ENCODE measurements around the gene ATM. TPM values are rescaled to one million over a fixed set of nuclear protein-coding genes. Genes with fewer than 3 reads are reported as not detected.
"Not testable (repeated sequence)": the region's sequence is repeated elsewhere in the genome, so short reads cannot be mapped to it uniquely, and the experiment has no call there.

Gene ATM
- total RNA-seq, 4 donors from 2014 or later: 107 to 120 (median 109) TPM

- Histone ChIP-seq H3K36me3 (peaks cover 0 to 65% (median 1%) of the 10 kb centered on the region in 3 donors), H3K27me3 (no peaks in the 10 kb centered on the region), H3K4me1 (peaks cover 0 to 10% (median 0%) of the 10 kb centered on the region in 4 donors), H3K9me3 (peaks cover 0 to 16% (median 0%) of the 10 kb centered on the region in 4 donors), H3K4me3 (no peak overlapping the region), H3K27ac (no peak overlapping the region)
- WGBS, 2 donors: 81 to 82% methylated on average over 4 of the region's 4 CpGs
- no peak for DNase-seq (ENCODE audit: low spot score in 2 of 2)
- TF ChIP-seq EP300 (IDR thresholded peaks at IDR 0.05) (no peak), POLR2A (IDR thresholded peaks at IDR 0.05) (no peak)
- TF ChIP-seq, protein P1, sequence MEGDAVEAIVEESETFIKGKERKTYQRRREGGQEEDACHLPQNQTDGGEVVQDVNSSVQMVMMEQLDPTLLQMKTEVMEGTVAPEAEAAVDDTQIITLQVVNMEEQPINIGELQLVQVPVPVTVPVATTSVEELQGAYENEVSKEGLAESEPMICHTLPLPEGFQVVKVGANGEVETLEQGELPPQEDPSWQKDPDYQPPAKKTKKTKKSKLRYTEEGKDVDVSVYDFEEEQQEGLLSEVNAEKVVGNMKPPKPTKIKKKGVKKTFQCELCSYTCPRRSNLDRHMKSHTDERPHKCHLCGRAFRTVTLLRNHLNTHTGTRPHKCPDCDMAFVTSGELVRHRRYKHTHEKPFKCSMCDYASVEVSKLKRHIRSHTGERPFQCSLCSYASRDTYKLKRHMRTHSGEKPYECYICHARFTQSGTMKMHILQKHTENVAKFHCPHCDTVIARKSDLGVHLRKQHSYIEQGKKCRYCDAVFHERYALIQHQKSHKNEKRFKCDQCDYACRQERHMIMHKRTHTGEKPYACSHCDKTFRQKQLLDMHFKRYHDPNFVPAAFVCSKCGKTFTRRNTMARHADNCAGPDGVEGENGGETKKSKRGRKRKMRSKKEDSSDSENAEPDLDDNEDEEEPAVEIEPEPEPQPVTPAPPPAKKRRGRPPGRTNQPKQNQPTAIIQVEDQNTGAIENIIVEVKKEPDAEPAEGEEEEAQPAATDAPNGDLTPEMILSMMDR (IDR thresholded peaks at IDR 0.05): no peak
Observed at GRCh38 chr11:108278954-108279353, 56.1 kb downstream of the ATM start.

GRCh38 chr11:108286370-108286769, 63.5 kb downstream of the ATM start:
- Histone ChIP-seq H3K4me3 (no peak overlapping the region), H3K4me1 (no peaks in the 10 kb centered on the region), H3K36me3 (peaks cover 0 to 71% (median 4%) of the 10 kb centered on the region in 3 donors), H3K27ac (no peak overlapping the region), H3K9me3 (no peaks in the 10 kb centered on the region), H3K27me3 (no peaks in the 10 kb centered on the region)
- DNase-seq (ENCODE audit: low spot score in 2 of 2): no peak
- TF ChIP-seq, protein P1 (IDR thresholded peaks at IDR 0.05): no peak
- TF ChIP-seq POLR2A (IDR thresholded peaks at IDR 0.05) (no peak), EP300 (IDR thresholded peaks at IDR 0.05) (no peak)
- 48 to 68% methylated on average over 1 of the region's 1 CpG for WGBS, 2 donors

DNA sequence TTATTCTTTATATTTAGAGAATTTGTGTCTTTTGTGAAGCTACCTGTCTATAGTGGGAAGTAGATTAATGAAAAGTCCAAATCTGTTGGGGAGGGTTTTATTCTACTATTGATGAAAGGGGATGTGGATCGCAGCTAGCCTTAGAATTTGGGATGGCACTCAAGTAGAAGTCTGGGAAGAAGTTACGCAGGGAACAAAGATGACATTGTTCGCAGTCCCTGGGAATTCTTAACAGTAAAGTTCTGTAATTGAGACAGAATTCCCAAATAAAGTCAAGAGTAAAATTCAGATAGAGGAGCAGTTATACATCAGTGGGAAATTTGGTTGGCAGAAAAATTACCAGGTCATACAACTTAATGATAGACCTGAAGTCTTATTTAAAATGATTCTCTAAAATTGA, 64.1 kb downstream of the ATM start:
- H3K9me3 ChIP-seq: no peaks in the 10 kb centered on the region
- 52 to 53% methylated on average over 3 of the region's 3 CpGs for WGBS, 2 donors
- no peak overlapping the region for H3K4me3 ChIP-seq
- peaks cover 0 to 72% (median 4%) of the 10 kb centered on the region in 3 donors for H3K36me3 ChIP-seq
- no peaks in the 10 kb centered on the region for H3K27me3 ChIP-seq
- no peak overlapping the region for H3K27ac ChIP-seq
- DNase-seq (ENCODE audit: low spot score in 2 of 2): no peak
- no peak for TF ChIP-seq EP300 (IDR thresholded peaks at IDR 0.05)
- TF ChIP-seq POLR2A (IDR thresholded peaks at IDR 0.05): no peak
- TF ChIP-seq, protein P1 (IDR thresholded peaks at IDR 0.05): no peak
- H3K4me1 ChIP-seq: no peaks in the 10 kb centered on the region

- H3K27me3 ChIP-seq; H3K4me3 ChIP-seq; DNase-seq (ENCODE audit: low spot score in 2 of 2); H3K9me3 ChIP-seq; H3K4me1 ChIP-seq; H3K27ac ChIP-seq: not testable (repeated sequence)
- H3K36me3 ChIP-seq: peaks cover 0 to 74% (median 4%) of the 10 kb centered on the region in 3 donors
Observed at GRCh38 chr11:108289066-108289465, 66.2 kb downstream of the ATM start.

DNA sequence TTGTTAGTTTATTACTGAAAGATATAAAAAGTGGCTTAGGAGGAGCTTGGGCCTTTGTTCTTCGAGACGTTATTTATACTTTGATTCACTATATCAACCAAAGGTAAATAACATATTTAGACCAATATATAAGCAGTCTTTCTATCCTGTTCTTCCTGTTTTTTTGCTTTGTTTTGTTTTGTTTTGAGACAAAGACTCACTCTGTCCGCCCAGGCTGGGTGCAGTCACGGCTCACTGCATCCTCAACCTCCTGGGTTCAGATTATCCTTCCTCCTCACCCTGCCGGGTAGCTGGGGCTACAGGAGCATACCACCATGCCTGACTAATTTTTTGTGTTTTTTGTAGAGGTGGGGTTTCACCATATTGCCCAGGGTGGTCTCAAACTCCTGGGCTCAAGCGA, 66.8 kb downstream of the ATM start:
- DNase-seq (ENCODE audit: low spot score in 2 of 2): no peak
- Histone ChIP-seq H3K27ac (no peak overlapping the region), H3K9me3 (no peaks in the 10 kb centered on the region), H3K4me3 (no peak overlapping the region), H3K4me1 (no peaks in the 10 kb centered on the region), H3K36me3 (peaks cover 0 to 74% (median 4%) of the 10 kb centered on the region in 3 donors), H3K27me3 (no peaks in the 10 kb centered on the region)
- WGBS, 2 donors: 79 to 84% methylated on average over 6 of the region's 6 CpGs
- TF ChIP-seq EP300 (IDR thresholded peaks at IDR 0.05): no peak
- TF ChIP-seq, protein P1 (IDR thresholded peaks at IDR 0.05): no peak
- TF ChIP-seq POLR2A (IDR thresholded peaks at IDR 0.05): no peak

- whole genome bisulfite sequencing, 2 donors: 94 to 96% methylated on average over 3 of the region's 3 CpGs
- Histone ChIP-seq H3K4me3 (no peak overlapping the region), H3K27ac (no peak overlapping the region), H3K36me3 (peaks cover 0 to 85% (median 4%) of the 10 kb centered on the region in 3 donors), H3K9me3 (no peaks in the 10 kb centered on the region), H3K4me1 (no peaks in the 10 kb centered on the region), H3K27me3 (no peaks in the 10 kb centered on the region)
- no peak for DNase-seq (ENCODE audit: low spot score in 2 of 2)
- TF ChIP-seq EP300 (IDR thresholded peaks at IDR 0.05) (no peak), POLR2A (IDR thresholded peaks at IDR 0.05) (no peak)
Observed at GRCh38 chr11:108293229-108293628, 70.4 kb downstream of the ATM start.
